GM12873 (cell line): ENCODE data around the gene ST3GAL4.

Source experiments
- CTCF ChIP-seq: IDR thresholded peaks from 2 replicates; pipeline ENCODE4 v1.5.1; 2012; ENCODE audit warnings: low read depth, mild to moderate bottlenecking, moderate library complexity, low read length, control low read depth; ENCODE audit not compliant: insufficient read depth; ENCODE audit errors: missing control alignments

Gene ST3GAL4

GRCh38 chr11:126383339-126384335, 28.2 kb downstream of the ST3GAL4 start:
- no peak for TF ChIP-seq CTCF

- no peak for TF ChIP-seq CTCF
Measured at GRCh38 chr11:126384449-126385070, 29.1 kb downstream of the ST3GAL4 start.

- no peak for TF ChIP-seq CTCF
Measured at GRCh38 chr11:126385991-126386728, 30.7 kb downstream of the ST3GAL4 start.

- TF ChIP-seq CTCF: no peak
Measured at GRCh38 chr11:126387857-126388256, 32.4 kb downstream of the ST3GAL4 start.

- no peak for TF ChIP-seq CTCF
Measured at GRCh38 chr11:126390272-126390867, 34.9 kb downstream of the ST3GAL4 start.

- TF ChIP-seq CTCF: no peak
Measured at GRCh38 chr11:126391286-126391954, 35.9 kb downstream of the ST3GAL4 start.
